Spleen (tissue), 7 donors: ENCODE measurements around the gene LRP1.

Source experiments
- POLR2A ChIP-seq, 3 donors: fragments of 450-650 bp; IDR thresholded peaks; one replicate each; pipeline ENCODE4 v1.5.1; 2017; ENCODE audit warnings: antibody characterized with exemption in 3 of 3, mild to moderate bottlenecking in 1 of 3
- POLR2AphosphoS5 ChIP-seq, 3 donors: sonication (generic); formaldehyde crosslinking; IDR thresholded peaks; one replicate each; pipeline ENCODE4 v1.5.1; 2017; ENCODE audit warnings: antibody characterized with exemption in 3 of 3
- TF ChIP-seq, protein P1 (sequence below), 11 experiments: fragments of 200-600 bp in 7 of 11; fragments of 450-650 bp in 4 of 11; sonication (generic) in 4 of 11; IDR thresholded peaks in 8 of 11; conservative IDR thresholded peaks in 3 of 11; 1 replicate in 7 of 11; 2 replicates in 4 of 11; pipeline versions ENCODE4 v1.4.0 to v1.8.0; 2016 to 2021; ENCODE audit warnings: antibody characterized with exemption in 11 of 11, inconsistent platforms in 4 of 11, mild to moderate bottlenecking in 1 of 11
- donor health status: DM: no; HTN: no; CAD: no; lungs with moderate emphysema.
- donor health status: DM: no; HTN: no; CAD: no.
- donor health status: DM: no; HTN: no; CAD: no.

DNA sequence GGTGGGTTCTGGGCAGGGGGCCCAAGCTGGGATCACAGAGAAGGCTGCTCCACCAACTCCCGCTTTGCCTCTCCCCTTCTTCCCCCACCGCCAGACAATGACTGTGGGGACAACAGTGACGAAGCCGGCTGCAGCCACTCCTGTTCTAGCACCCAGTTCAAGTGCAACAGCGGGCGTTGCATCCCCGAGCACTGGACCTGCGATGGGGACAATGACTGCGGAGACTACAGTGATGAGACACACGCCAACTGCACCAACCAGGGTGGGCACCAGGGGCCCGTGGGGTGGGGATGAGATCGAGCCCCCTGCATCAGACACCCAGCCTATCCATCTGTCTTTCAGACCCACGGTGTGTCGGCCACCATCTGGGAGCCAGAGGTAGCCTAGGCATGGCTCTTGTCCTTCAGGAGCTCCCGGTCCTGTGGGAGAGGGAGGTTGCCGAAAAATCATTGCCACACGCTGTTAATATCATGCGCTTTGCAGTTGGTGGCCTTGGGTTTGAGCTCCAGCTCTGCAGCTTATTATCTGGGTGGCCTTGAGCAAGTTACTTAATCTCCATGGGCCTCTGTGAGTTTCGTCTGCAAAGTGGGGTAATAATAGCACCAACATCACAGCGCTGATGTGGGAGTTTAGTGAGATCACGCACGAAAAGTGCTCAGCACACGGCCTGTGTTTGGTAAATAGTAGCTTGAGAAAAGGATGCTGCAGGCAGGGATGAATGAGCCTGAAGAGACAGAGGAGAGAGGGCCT, 40.9 kb downstream of the LRP1 start:
- no peak for TF ChIP-seq POLR2AphosphoS5 (IDR thresholded peaks at IDR 0.05)
- TF ChIP-seq, protein P1, sequence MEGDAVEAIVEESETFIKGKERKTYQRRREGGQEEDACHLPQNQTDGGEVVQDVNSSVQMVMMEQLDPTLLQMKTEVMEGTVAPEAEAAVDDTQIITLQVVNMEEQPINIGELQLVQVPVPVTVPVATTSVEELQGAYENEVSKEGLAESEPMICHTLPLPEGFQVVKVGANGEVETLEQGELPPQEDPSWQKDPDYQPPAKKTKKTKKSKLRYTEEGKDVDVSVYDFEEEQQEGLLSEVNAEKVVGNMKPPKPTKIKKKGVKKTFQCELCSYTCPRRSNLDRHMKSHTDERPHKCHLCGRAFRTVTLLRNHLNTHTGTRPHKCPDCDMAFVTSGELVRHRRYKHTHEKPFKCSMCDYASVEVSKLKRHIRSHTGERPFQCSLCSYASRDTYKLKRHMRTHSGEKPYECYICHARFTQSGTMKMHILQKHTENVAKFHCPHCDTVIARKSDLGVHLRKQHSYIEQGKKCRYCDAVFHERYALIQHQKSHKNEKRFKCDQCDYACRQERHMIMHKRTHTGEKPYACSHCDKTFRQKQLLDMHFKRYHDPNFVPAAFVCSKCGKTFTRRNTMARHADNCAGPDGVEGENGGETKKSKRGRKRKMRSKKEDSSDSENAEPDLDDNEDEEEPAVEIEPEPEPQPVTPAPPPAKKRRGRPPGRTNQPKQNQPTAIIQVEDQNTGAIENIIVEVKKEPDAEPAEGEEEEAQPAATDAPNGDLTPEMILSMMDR (IDR thresholded peaks at IDR 0.05 in 8 of 11, conservative IDR thresholded peaks at IDR 0.05 in 3 of 11): no peak
- no peak for TF ChIP-seq POLR2A (IDR thresholded peaks at IDR 0.05)
